Neural progenitor cell (in vitro differentiated cells): ENCODE data around the gene DSCAML1. TPM values are rescaled to one million over a fixed set of nuclear protein-coding genes. Genes with fewer than 3 reads are reported as not detected.

Experiments
- DNase-seq: peaks from one replicate; pipeline ENCODE4 v3.0.0-alpha.2; 2016; ENCODE audit warnings: low spot score
- H2AFZ ChIP-seq: fragments of 200-600 bp; sonication (generic); replicated peaks from 2 replicates; pipeline ENCODE4 v1.6.1; 2016; ENCODE audit warnings: antibody characterized with exemption
- H3F3A ChIP-seq: fragments of 200-600 bp; sonication (generic); 2 replicates; pipeline ENCODE4 v1.6.1; 2016; ENCODE audit warnings: antibody characterized with exemption, low read depth
- H3K27ac ChIP-seq: fragments of 200-600 bp; sonication (generic); 2 replicates; pipeline ENCODE4 v1.5.1; 2016; ENCODE audit warnings: mild to moderate bottlenecking
- H3K27me3 ChIP-seq: fragments of 200-600 bp; sonication (generic); 2 replicates; pipeline ENCODE4 v1.6.1; 2016; ENCODE audit warnings: mild to moderate bottlenecking, moderate library complexity
- H3K36me3 ChIP-seq: fragments of 200-600 bp; sonication (generic); 2 replicates; pipeline ENCODE4 v1.5.1; 2016
- H3K4me1 ChIP-seq: fragments of 200-600 bp; sonication (generic); 2 replicates; pipeline ENCODE4 v1.6.1; 2016; ENCODE audit warnings: mixed run types
- H3K4me2 ChIP-seq: fragments of 200-600 bp; sonication (generic); 2 replicates; pipeline ENCODE4 v1.6.1; 2016
- H3K4me3 ChIP-seq: fragments of 200-600 bp; sonication (generic); 2 replicates; pipeline ENCODE4 v1.5.1; 2016
- H3K79me2 ChIP-seq: fragments of 200-600 bp; sonication (generic); 2 replicates; pipeline ENCODE4 v1.6.1; 2016; ENCODE audit warnings: low read depth
- H3K9ac ChIP-seq: fragments of 200-600 bp; sonication (generic); 2 replicates; pipeline ENCODE4 v1.6.1; 2016
- H3K9me3 ChIP-seq: fragments of 200-600 bp; sonication (generic); 2 replicates; pipeline ENCODE4 v1.5.1; 2016; ENCODE audit warnings: low read depth
- H4K20me1 ChIP-seq: fragments of 200-600 bp; sonication (generic); 2 replicates; pipeline ENCODE4 v1.6.1; 2016; ENCODE audit warnings: low read depth
- H3K27ac Mint-ChIP-seq: 3 replicates; pipeline ENCODE4 v1.8.0; 2021; ENCODE audit warnings: mixed read lengths
- H3K27me3 Mint-ChIP-seq: 2 replicates; pipeline ENCODE4 v1.8.0; 2022; ENCODE audit warnings: low read depth, mild to moderate bottlenecking, inconsistent platforms, moderate library complexity, mixed read lengths; ENCODE audit not compliant: insufficient read depth
- H3K36me3 Mint-ChIP-seq: 3 replicates; pipeline ENCODE4 v1.8.0; 2021; ENCODE audit warnings: mixed read lengths
- H3K4me1 Mint-ChIP-seq: 3 replicates; pipeline ENCODE4 v1.8.0; 2021; ENCODE audit warnings: mixed read lengths
- H3K4me3 Mint-ChIP-seq: 3 replicates; pipeline ENCODE4 v1.8.0; 2021; ENCODE audit warnings: mild to moderate bottlenecking, moderate library complexity, mixed read lengths
- H3K9me3 Mint-ChIP-seq: 3 replicates; pipeline ENCODE4 v1.8.0; 2020; ENCODE audit warnings: mixed read lengths
- CTCF ChIP-seq: fragments of 200-600 bp; sonication (generic); IDR thresholded peaks from 2 replicates; pipeline ENCODE4 v1.5.1; 2017; ENCODE audit warnings: antibody characterized with exemption, mild to moderate bottlenecking
- EZH2 ChIP-seq: fragments of 200-600 bp; sonication (generic); IDR thresholded peaks from 2 replicates; pipeline ENCODE4 v1.6.1; 2017; ENCODE audit warnings: antibody characterized with exemption, mild to moderate bottlenecking, moderate library complexity
- EZH2phosphoT487 ChIP-seq: fragments of 200-600 bp; sonication (generic); IDR thresholded peaks from 2 replicates; pipeline ENCODE4 v1.6.1; 2017; ENCODE audit warnings: antibody characterized with exemption
- total RNA-seq: library from RNA; depleted of rRNA; stranded (reverse); fragments of >200 nt; gene quantifications from 2 replicates; pipeline ENCODE4 v1.2.3, GENCODE V29; 2015; ENCODE audit warnings: low replicate concordance

The DSCAML1 gene
- total RNA-seq, 1 donor from 2014 or later: 0.06 TPM

DNA sequence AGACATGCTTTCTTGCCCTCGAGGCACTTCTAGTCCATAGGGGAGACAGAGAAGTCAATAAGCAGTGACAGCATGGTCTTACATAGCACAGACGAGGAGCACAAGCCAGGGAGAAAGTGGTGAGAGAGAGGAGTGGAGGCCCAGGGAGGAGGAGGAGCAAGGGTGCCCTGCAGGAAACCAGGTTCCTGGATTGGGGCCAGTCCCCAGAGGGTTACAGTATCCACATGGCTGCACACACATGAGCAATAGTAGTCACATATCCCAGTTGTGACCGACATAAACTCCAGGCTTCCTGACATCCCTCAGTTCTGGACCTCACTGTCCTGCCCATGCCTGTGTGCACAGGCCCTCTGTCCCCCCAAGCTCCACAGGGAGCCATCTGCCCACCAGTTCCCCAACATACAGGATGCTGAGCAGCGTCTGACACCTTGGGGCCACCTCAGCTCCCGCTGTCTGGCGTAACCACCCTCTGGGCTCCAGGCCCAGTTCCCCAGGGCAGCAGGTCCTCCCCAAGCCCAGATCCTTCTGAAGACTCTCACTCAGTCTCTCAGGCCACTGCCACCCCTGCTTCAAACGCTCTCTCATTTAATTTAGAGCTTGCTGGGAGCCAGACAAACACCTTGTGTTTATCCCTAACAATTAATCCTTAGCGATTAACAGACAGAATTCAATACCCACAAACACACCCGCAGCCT is 53.7 kb downstream of the DSCAML1 start:
- no peak for TF ChIP-seq EZH2phosphoT487
- Histone ChIP-seq H3K79me2 (no peaks in the 10 kb centered on the region), H3K9ac (no peak overlapping the region), H3K27ac (no peak overlapping the region), H3F3A (no peaks in the 10 kb centered on the region), H3K4me1 (peaks cover 6% of the 10 kb centered on the region), H4K20me1 (no peaks in the 10 kb centered on the region), H3K36me3 (no peaks in the 10 kb centered on the region), H3K9me3 (no peaks in the 10 kb centered on the region), H3K4me3 (no peak overlapping the region), H3K4me2 (no peak overlapping the region), H2AFZ (no peak overlapping the region), H3K27me3 (no peaks in the 10 kb centered on the region)
- no peaks in the 10 kb centered on the region for H3K36me3 Mint-ChIP-seq
- peaks cover 4% of the 10 kb centered on the region for H3K9me3 Mint-ChIP-seq
- peak overlapping the region; percentile 92 for H3K27ac Mint-ChIP-seq
- DNase-seq: no peak
- H3K27me3 Mint-ChIP-seq: peaks cover 25% of the 10 kb centered on the region
- H3K4me3 Mint-ChIP-seq: no peak overlapping the region
- H3K4me1 Mint-ChIP-seq: peaks cover 44% of the 10 kb centered on the region

DNA sequence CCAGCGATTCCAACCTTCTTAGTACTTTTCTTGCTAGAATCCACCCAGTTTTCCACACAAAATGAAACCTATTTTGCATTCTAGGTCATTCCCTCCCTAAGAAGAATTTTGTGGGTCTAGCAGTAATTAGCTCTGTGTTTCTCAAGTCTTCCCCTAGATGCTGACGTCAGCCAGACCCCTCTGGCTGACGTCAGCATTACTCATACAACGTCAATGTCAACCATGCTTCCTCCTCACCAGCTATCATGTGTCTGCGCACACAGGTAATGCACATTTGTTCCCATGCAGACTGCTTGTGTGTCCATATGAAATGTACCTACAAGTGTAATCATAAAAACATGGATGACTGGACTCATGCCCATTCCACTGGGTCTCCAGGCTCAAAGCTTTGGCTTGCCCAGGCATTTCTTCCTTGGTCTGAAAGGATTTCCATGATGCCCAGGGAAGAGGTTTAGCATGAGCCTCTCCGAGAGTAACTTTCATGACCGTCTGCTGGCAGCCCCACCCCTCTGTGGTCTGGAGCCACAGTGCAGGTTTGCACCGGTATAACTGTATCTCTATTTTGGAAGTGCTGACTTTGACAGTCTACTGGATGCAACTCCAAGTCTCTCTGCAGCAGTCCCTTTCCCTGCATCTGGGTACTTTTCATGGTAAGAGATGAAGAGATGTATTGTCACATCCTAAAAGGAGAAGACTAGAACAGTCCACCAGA is 58.6 kb downstream of the DSCAML1 start:
- H3F3A ChIP-seq: no peaks in the 10 kb centered on the region
- Mint-ChIP-seq H3K4me1 (peaks cover 27% of the 10 kb centered on the region), H3K9me3 (peaks cover 3% of the 10 kb centered on the region), H3K27me3 (peaks cover 16% of the 10 kb centered on the region), H3K4me3 (no peak overlapping the region), H3K36me3 (no peaks in the 10 kb centered on the region), H3K27ac (no peak overlapping the region)
- no peak overlapping the region for H3K4me2 ChIP-seq
- TF ChIP-seq EZH2: no peak
- no peak for TF ChIP-seq CTCF
- TF ChIP-seq EZH2phosphoT487: no peak
- no peak overlapping the region for H3K9ac ChIP-seq
- H3K27ac ChIP-seq: no peak overlapping the region
- no peaks in the 10 kb centered on the region for H3K27me3 ChIP-seq
- no peaks in the 10 kb centered on the region for H3K36me3 ChIP-seq
- DNase-seq: no peak
- peaks cover 13% of the 10 kb centered on the region for H3K4me1 ChIP-seq
- no peak overlapping the region for H3K4me3 ChIP-seq
- no peak overlapping the region for H2AFZ ChIP-seq
- no peaks in the 10 kb centered on the region for H3K79me2 ChIP-seq
- H3K9me3 ChIP-seq: no peaks in the 10 kb centered on the region
- H4K20me1 ChIP-seq: no peaks in the 10 kb centered on the region

- H3F3A ChIP-seq: no peaks in the 10 kb centered on the region
- DNase-seq: no peak
- TF ChIP-seq CTCF (no peak), EZH2 (no peak), EZH2phosphoT487 (no peak)
- H3K27me3 ChIP-seq: no peaks in the 10 kb centered on the region
- H3K36me3 ChIP-seq: no peaks in the 10 kb centered on the region
- Mint-ChIP-seq H3K36me3 (no peaks in the 10 kb centered on the region), H3K4me1 (peaks cover 23% of the 10 kb centered on the region), H3K27ac (no peak overlapping the region), H3K27me3 (peaks cover 14% of the 10 kb centered on the region), H3K4me3 (no peak overlapping the region), H3K9me3 (no peaks in the 10 kb centered on the region)
- no peak overlapping the region for H2AFZ ChIP-seq
- no peaks in the 10 kb centered on the region for H3K9me3 ChIP-seq
- peaks cover 9% of the 10 kb centered on the region for H3K4me1 ChIP-seq
- H3K27ac ChIP-seq: no peak overlapping the region
- H4K20me1 ChIP-seq: no peaks in the 10 kb centered on the region
- no peak overlapping the region for H3K9ac ChIP-seq
- no peak overlapping the region for H3K4me2 ChIP-seq
- no peak overlapping the region for H3K4me3 ChIP-seq
- no peaks in the 10 kb centered on the region for H3K79me2 ChIP-seq
Measured at GRCh38 chr11:117735350-117735977, 61.6 kb downstream of the DSCAML1 start.
